ENCODE results near the gene FCSK.

DNA sequence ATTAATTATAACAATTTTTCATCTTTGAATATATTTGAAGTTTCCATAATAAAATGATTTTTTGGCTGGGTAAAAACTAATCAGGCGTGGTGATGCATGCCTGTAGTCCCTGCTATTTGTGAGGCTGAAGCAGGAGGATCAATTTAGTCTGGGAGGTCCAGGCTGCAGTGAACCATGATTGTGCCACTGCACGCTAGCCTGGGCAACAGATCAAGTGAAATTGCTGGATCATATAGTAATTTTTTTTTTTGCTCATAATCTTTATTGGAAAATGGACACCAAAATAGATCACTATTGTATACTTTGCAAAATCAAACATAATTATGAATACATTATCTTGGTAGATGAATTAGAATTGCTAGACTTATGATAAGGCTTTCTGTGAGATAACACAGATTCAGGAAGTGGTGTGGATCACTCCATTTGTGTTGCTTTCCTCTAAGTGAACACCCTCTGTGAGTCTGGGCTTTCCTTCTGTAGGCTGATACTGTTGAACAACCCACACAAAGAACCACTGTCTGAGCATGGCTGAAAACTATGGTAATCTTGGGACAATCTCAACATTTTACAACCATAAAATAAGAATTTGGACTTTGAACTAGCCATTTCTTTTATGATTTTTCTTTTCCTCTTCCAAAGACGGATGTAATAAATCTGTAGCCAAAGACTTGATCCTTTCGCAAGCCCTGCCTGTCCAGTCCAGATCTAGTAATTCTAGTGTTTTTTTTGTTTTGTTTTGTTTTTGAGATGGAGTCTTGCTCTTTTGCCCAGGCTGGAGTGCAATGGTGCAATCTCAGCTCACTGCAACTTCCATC is 9.9 kb upstream of the FCSK start:
- TF ChIP-seq, protein P1, sequence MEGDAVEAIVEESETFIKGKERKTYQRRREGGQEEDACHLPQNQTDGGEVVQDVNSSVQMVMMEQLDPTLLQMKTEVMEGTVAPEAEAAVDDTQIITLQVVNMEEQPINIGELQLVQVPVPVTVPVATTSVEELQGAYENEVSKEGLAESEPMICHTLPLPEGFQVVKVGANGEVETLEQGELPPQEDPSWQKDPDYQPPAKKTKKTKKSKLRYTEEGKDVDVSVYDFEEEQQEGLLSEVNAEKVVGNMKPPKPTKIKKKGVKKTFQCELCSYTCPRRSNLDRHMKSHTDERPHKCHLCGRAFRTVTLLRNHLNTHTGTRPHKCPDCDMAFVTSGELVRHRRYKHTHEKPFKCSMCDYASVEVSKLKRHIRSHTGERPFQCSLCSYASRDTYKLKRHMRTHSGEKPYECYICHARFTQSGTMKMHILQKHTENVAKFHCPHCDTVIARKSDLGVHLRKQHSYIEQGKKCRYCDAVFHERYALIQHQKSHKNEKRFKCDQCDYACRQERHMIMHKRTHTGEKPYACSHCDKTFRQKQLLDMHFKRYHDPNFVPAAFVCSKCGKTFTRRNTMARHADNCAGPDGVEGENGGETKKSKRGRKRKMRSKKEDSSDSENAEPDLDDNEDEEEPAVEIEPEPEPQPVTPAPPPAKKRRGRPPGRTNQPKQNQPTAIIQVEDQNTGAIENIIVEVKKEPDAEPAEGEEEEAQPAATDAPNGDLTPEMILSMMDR (IDR thresholded peaks at IDR 0.05), result no peak
- TF ChIP-seq POLR2A (IDR thresholded peaks at IDR 0.05), result no peak
